ENCODE results near the gene LGI4.
"Not testable (repeated sequence)": the region's sequence is repeated elsewhere in the genome, so short reads cannot be mapped to it uniquely, and the experiment has no call there.

Gene LGI4

DNA sequence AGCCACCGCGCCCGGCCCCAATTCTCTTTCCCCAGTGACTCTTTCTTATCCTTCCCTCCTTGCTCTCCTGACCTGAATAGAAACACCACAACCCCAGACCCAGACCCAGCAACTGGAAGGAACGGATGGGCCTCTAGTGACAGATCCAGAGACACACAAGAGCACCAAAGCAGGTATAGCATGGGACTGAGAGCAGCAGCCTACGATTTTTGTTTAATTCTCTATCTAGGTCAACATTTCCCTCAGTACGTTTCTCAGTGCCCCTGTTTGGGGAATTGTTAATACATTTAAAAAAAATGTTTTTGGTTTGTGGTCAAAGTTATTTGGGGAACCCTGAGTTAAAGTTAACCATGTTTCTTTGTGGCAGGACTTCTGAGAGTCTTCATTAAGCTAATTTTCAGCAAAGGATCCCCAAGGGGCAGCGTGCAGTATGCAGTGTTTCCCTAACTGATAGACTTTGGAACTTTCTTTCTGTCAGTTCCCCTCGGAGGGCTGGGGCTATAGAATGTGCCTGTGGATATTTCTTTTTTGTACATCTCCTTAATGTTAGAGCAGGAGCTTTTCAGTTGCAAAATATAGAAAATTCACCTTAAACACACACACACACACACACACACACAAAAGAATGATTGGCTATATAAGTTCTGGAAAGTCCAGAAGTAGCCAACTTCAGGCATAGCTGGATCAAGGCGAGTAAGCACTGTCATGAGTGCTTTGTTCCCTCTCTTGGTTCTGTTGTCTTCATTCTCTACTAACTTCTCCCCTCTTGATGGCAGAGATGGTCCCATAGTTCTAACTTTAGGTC is 26.0 kb upstream of the LGI4 start:
- DNase-seq (ENCODE audit: low read depth in 3 of 3), result no peak

DNA sequence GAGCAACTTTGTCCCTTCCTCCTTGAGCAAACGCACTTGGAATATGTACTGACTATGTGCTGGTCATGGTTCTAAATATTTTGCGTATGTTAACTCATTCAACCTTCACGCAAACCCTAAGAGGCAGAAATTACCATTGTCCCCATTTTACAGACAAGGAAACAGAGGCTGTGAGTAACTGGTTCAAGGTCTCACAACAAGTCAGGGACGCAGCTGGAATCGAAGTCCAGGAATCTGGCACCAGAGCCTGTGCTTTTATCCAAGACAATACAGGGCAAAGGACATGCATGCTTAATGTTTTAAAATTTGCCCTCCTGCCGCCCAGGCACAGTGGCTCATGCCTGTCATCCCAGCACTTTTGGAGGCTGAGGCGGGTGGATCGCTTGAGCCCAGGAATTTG is 24.7 kb upstream of the LGI4 start:
- DNase-seq (ENCODE audit: low read depth in 3 of 3), result no peak

DNA sequence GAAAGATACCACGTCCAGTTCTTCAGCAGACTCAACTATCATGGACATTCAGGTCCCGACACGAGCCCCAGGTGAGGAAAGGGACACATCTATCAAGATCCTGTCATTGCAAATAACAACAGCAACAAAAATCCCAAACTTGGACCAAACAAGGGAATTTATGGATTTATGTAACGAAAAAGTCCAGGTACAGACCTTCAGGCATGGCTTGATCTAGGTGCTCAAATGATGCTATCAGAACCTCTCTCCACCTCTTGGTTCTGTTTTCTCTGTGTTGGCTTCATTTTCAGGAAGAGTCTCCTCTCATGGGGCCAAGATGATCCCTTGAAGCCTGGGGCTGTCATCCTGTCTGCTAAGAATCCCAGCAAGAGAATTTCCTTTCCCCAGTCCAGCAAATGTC is 22.6 kb upstream of the LGI4 start:
- DNase-seq (ENCODE audit: low read depth in 3 of 3), result no peak

DNA sequence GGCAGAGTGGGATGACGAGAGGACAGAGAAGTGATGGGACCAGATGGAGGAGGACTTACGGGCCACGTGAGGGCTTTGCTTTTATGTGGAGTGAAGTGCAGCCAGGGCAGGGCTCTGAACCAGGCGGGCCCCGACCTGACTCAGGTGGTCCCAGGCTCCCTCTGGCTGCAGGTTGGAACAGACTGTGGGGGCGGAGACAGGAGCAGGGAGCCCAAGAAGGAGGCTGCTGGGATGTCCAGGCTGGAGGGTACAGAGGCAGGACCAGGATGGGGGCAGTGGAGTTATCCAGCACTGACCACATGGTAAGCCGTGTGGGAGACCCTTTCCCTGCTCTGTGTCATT is 21.8 kb upstream of the LGI4 start:
- DNase-seq (ENCODE audit: low read depth in 3 of 3), result no peak

DNA sequence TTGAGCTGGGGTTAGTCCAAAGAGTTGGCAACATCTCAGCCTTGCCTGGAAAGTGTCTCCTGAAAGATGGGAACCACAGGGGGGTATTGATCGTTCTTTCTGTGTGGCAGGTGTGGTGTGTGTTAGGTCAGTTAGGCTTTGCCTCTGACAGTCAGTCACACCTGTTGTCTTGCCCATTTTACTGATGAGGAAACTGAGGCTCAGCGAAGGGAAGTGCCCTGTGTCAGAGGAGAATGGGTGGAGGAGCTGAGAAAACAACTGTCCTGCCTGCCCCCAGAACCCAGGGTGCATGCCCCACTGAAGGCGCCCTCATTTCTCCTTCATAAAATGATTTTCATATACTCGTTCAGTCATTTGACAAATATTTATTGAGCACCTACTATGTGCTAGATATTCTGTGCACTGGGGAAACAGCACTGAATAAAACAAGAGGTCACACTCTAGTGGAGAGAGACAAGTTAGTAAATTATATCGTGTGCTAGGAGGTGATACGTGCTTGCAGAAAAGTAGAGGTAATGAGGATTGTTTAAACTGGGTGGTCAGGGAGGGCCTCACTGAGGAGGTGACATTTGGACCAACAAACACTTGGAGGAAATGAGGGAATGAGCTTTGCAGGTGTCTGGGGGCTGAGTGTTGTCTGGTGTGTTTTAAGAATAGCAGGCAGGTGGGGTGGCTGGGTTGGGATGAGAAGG is 21.3 kb upstream of the LGI4 start:
- DNase-seq (ENCODE audit: low read depth in 3 of 3), result no peak

DNA sequence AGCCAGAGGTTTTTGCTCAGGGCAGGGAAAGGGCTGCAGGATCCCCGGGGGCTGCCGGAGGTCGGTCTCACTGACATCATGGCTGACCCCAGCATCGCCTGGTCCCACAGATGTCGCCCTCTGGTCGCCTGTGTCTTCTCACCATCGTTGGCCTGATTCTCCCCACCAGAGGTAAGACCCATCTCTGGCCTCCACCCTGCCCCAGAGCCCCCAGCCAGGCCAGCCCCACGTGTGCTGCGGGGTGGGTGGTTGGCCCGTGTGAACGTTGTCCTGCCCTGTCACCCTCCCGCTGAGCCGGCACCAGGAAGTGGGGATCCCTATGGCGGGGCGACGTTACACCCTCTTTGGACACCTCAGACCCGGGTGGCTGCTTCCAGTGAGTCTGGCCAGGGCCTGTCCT is 20.6 kb upstream of the LGI4 start:
- no peak for DNase-seq (ENCODE audit: low read depth in 3 of 3)

DNA sequence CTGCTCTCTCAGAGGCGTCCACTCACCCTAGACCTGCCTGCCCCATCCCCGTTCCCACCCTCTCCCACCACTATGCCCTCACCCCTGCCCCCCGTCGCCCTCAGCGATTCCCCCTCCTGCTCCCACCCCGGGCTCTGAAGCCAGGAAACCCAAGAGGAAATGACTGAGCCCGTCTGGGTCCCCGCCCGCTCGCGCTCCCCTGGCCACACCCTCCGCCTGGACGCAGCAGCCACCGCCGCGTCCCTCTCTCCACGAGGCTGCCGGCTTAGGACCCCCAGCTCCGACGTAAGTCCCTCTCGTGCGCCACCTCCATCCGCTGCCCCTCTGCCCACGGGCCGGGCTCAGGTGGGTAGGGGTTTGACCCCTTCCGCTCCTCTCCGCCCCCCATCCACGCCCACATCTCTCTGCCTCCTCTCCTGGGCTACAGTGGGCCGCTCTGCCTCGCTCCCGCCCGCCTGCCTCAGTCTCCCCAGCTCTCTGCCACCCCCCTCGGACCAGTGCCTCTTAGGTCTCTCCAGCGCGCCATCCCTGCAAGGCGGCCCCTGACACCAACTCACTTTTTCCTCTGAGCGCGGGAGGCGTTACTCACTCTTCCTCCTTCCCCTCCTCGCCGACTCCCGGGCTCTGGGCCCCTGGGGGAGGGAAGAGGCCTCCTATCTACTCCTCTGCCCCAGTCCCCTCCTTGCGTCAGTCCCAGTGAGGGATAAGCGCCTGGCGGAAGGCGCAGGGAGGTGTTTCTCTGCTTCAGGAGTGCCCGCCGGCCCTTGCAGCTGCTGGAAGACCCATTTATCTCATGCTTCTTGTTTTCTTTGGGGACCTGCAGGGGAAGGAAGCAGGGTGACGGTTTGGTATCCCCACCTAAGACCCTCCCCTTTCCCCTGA is 19.9 kb upstream of the LGI4 start, which contains the start of gene FXYD5:
TSS of gene FXYD5 (plus strand) at position 211 of the 882 bp plus-strand sequence. CDS start 816 bp downstream, outside the sequence.
- DNase-seq (ENCODE audit: low read depth in 3 of 3), result peak; percentile 76 to 81 (median 80)

DNA sequence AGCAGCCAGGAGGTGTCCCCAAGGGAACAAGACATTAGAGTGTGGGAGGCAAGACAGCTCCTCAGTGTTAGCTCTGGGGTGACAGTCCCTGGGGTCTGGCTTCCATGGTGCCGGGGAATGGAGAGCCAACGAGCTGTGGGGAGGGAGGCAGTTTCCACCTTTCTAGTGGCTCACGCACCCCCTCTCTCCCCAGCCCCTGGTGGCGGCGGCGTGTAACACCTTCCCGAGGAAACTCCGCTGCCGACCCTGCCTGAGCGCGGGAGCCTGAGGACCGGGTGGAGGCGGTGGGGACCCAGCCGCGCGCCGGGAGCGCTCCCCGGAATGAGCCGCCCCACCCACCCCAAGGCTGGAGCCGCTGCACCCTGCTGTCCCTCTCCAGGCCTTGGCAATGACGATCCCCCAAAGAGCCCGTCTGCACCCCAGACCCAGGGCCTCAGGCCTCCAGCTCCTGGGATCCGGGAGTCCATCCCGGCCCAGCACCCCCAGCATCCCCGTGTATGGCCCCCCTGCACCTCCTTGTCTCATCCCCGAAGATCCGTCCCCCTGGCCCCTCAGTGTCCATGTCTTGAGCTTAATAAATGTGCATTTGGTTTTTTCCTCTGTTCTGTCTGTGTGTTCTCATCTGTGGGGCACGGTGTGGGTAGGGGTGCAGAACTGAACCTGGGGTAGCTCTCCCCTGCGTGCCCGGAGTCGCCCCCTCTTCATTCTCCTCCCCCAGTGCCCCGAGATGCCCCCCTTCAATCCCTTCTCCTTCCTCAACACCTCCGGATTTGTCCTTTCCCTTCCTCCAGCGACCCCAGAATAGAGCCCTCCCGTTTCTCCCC is 19.1 kb upstream of the LGI4 start:
- peak; percentile 61 to 64 (median 63) for DNase-seq (ENCODE audit: low read depth in 3 of 3)

DNA sequence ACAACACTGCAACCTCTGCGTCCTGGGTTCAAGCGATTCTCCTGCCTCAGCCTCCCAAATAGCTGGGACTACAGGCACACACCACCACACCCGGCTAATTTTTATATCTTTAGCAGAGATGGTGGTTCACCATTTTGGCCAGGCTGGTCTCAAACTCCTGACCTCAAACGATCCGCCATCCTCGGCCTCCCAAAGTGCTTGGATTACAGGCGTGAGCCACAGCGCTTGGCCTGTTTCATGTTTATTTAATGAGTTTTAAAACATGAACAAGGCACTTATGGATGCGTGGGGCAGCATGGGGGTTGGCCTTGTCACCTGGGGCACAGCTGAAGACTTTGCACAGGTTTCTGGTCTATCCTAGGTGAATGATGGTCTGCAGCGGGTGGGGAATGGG is 18.3 kb upstream of the LGI4 start:
- not testable (repeated sequence) for DNase-seq (ENCODE audit: low read depth in 3 of 3)

DNA sequence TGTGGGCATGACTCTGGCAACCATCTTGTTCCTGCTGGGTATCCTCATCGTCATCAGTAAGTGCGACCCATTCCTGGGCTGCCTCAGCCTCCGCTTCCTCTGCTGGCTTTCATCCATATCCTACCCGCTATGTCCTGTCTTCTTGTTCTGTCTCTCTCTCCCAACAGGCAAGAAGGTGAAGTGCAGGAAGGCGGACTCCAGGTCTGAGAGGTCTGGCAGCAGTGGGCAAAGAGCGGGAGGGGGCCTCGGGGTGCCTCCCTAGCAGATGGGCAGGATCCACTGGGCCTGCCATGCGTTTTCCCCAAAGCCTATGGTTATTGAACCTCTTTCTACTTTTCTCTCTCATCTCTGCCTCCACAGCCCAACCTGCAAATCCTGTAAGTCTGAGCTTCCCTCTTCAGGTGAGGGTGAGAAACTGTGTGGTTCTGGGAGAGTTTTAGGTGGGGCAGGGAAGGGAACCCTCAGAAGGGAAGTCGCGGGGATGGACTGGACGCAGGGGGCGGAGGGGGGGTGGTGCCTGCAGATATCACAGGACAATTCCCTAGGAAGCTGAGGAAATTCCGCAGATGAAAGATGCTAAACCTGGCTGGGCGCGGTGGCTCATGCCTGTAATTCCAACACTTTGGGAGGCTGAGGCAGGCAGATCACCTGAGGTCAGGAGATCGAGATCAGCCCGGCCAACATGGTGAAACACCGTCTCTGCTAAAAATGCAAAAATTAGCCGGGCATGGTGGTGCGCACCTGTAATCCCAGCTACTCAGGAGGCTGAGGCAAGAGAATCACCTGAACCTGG is 16.6 kb upstream of the LGI4 start:
- DNase-seq (ENCODE audit: low read depth in 3 of 3), result no peak

DNA sequence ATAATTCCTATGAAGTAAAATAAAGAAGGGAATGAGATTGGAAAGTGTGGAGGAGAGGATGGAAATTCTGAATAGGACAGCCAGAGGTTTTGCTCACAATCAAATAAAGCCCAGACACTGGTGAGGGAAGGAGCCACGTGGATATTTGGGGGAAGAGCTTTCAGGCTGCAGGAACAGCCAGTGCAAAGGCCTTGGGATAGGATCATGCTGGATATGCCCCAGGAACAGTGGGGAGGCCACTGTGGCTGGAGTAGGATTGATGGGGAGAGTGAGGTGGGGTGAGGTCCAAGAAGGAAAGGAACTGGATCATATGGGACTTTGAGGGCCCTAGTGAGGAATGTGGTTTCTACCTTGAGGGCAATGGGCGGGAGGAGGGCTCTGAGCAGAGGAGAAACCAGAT is 15.6 kb upstream of the LGI4 start:
- DNase-seq (ENCODE audit: low read depth in 3 of 3), result no peak

DNA sequence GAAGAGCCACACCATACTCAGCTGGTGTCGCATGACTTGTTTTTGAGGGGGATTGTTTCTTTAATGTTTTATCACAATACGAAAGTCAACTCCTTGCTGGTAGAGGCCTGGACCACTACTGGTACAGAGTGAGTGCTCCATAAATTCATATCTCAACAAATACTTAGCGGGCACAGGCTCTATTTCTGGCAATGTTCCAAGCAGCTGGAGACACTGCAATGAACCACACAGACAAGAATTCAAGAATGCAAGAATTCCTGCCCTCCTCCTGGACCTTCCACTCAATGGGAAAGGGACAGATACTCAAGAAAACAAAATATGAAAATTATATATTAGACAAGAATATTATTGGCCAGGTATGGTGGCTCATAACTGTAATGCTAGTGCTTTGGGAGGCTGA is 14.6 kb upstream of the LGI4 start:
- DNase-seq (ENCODE audit: low read depth in 3 of 3), result no peak

DNA sequence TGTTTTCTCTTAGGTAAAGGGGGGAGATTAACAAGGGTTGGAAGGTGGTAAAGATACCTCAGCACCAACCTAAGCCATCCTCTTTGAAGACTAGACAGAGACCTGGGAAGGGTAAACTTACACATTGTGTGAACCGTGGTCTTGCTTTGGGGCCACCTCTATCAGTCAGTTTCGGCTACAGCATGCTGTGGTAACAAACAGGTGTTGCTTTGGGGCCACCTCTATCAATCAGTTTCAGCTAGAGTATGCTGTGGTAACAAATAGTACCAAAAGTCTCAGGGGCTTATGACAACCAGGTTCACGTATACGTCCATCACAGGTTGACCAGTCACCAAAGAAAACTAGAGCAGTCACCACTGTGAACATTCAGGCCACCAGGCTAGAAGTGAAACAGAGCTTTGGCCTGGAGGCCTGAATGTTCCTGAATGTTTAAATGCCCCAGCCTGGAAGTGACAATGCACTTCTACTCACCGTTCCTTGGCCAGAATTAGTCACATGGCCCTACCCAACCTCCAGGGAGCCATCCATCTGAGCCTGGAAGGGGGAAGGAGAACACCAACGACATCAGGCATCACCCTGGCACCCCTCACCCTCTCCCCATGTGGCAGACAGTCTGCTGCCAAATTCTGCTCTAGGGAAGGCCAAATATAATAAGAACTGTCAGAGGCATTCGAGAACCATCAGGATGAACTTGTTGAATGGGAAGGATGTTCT is 12.0 kb upstream of the LGI4 start:
- no peak for DNase-seq (ENCODE audit: low read depth in 3 of 3)

DNA sequence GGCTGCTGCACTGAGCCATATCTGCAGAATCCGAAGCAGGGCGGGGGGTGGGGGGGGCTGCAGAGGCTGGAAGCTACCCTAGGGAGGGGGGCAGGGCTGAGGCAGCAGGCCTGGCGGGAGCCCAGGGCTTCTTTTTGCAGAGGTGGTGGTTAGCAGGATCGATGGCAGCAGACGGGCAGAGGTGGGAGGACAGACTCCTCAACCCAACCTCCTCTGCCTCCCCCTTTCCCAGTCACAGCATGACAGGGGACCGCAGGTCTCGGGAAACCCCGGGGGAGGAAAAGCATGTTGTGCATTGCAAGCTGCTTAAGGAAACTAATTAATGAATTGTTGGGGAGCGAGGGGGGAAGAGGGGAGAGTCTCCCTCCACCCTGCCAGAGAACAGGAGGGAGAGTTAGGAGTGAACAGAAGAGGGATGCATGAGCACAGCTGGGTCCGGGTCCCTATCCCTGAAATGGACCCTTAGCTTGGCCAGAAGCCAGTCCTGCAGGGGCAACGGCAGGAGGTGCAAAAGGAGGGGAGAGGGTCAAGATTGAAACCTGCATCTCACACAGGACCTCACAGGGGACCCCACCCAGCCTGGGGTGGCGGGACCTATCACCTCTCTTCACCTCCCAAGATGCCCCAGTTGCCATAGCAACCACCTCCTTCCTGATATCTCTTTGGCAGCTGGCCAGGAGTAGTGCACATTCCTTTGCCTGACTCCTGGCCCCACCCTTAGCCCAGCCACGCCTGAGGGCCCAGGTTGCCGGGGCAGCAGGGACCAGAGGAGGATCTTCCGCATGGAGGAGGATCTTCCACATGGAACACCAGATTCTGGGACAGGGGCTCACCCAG is 10.0 kb upstream of the LGI4 start:
- DNase-seq (ENCODE audit: low read depth in 3 of 3), result no peak

DNA sequence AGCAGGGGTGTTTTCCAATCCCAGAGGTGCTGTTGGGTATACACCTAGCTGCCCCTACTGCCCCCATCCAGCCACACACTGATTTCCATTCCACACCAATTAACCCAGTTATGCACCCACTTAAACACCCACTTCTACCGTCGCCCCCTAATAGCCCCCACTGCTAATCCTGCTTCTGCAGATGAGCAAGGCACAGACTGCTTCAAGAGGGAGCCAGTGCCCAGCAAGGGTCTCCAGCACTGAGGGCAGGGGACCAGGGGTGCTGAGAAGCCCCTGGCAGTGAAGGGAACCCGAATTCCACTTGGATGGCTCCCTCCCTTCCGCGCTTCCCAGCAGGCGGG is 9.4 kb upstream of the LGI4 start:
- no peak for DNase-seq (ENCODE audit: low read depth in 3 of 3)

DNA sequence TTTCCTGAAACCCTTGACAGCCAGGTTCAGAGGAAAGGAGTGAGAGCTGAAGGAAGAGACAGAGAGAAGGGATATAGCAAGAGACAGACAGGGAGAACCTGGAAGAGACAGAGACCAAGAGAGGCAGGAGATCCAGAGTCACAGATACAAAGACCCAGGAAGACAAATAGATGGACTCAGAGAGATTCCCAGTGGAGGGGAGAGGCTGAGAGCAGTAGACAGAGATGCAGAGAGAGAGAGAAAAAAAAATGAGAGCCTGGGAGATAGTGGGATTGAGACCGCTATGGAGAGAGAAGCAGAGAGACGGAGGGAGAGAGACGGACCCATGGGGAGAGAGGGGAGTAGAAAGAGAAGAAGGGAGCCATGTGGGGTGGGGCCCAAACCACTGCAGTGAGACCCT is 9.0 kb upstream of the LGI4 start:
- DNase-seq (ENCODE audit: low read depth in 3 of 3), result no peak

DNA sequence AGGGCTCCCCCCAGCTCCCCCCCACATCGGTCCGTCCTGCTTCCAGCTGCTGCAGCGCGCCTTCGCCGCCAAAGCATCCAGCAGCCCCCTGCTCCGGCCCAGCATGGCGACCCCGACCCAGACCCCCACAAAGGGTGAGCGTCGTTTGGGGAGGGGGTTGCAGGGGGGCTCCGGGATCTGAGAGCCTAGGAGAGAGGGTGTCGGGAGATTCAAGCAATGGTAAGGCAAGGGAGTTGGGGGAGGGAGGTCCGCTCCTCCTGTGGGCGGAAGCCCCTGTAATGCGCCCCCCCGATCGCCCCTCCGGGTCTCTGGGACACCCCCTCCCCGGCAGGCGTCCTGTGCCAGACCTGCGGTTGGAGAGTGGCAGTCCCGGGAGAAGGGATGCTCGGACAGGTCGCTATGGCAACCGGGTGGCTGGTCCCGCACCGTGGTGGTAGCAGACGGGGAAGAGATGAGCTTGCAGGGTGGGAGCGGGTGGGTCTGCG is 8.4 kb upstream of the LGI4 start, which contains the start of gene FXYD7:
TSS of gene FXYD7 (plus strand) at position 25 of the 485 bp plus-strand sequence. CDS start at position 104, 79 bp downstream.
- DNase-seq (ENCODE audit: low read depth in 3 of 3), result no peak

DNA sequence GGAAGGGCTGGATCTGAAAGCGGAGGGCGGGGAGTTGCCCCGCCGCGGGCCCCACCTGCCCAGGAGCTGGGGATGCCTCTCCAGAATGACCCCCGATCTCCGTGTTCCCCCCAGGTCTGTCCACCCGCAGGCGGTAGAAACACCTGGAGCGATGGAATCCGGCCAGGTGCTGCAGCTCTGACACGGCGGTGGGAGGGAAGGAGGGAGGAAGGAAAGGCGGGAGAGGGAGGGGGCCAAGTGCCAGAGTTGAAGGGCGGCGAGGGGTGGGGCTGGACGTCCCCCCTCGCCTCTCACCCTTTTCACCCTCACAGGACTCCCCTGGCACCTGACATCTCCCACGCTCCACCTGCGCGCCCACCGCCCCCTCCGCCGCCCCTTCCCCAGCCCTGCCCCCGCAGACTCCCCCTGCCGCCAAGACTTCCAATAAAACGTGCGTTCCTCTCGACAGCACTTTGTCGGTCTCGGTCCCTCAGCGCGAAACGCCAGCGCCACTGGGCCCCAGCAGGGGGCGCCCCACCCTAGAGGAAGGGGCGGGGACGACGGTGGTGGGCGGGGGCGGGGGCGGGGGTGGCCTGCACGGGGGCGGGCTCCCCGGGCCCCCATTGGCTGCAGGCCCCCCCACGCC is 7.9 kb upstream of the LGI4 start:
- peak; percentile 44 to 60 (median 46) for DNase-seq (ENCODE audit: low read depth in 3 of 3)
